Thyroid gland (tissue), 4 donors: ENCODE measurements around the gene COL24A1.

ENCODE experiments used
- POLR2A ChIP-seq, 2 donors: fragments of 450-650 bp; IDR thresholded peaks; one replicate each; pipeline ENCODE4 v1.6.1; 2017; ENCODE audit warnings: antibody characterized with exemption in 2 of 2, mild to moderate bottlenecking in 2 of 2, moderate library complexity in 1 of 2
- TF ChIP-seq, protein P1 (sequence below), 6 experiments: fragments of 200-600 bp in 3 of 6; fragments of 450-650 bp in 3 of 6; sonication (generic) in 3 of 6; IDR thresholded peaks; one replicate each; pipeline ENCODE4 v1.5.1; 2016 to 2019; ENCODE audit warnings: antibody characterized with exemption in 6 of 6, mild to moderate bottlenecking in 2 of 6, inconsistent platforms in 1 of 6, moderate library complexity in 1 of 6

DNA sequence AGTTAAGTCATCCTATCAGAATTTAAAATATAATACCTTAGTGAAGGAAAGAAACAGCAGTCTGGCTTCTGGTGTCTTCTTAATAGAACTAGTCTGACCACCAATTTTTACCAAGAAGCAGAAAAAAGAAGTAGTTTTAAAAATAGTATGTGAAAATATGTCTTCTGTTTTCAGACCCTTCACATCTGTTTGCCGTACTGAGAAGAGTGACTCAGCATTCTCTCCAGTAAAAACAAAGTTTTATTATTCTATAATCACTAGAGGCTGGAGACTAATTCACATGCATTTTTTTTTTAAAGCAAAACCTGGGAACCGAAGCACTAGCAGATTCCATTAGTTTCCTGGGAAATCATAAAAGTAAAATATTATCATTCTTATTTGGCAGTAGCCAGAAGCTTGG, 163.8 kb downstream of the COL24A1 start:
- TF ChIP-seq, protein P1, sequence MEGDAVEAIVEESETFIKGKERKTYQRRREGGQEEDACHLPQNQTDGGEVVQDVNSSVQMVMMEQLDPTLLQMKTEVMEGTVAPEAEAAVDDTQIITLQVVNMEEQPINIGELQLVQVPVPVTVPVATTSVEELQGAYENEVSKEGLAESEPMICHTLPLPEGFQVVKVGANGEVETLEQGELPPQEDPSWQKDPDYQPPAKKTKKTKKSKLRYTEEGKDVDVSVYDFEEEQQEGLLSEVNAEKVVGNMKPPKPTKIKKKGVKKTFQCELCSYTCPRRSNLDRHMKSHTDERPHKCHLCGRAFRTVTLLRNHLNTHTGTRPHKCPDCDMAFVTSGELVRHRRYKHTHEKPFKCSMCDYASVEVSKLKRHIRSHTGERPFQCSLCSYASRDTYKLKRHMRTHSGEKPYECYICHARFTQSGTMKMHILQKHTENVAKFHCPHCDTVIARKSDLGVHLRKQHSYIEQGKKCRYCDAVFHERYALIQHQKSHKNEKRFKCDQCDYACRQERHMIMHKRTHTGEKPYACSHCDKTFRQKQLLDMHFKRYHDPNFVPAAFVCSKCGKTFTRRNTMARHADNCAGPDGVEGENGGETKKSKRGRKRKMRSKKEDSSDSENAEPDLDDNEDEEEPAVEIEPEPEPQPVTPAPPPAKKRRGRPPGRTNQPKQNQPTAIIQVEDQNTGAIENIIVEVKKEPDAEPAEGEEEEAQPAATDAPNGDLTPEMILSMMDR (IDR thresholded peaks at IDR 0.05): no peak
- TF ChIP-seq POLR2A (IDR thresholded peaks at IDR 0.05): no peak
